B cell (primary cell): ENCODE measurements around the gene MSLN. TPM values are rescaled to one million over a fixed set of nuclear protein-coding genes. Genes with fewer than 3 reads are reported as not detected.

Experiments used
- ATAC-seq: fragments of 200-7000 bp; cut with Tn5 transposase; one replicate; pipeline ENCODE4 v1.10.0; 2021; ENCODE audit warnings: low read depth, mild to moderate bottlenecking, moderate number of reproducible peaks, moderate library complexity
- CTCF ChIA-PET: fragments of 350-600 bp; sonication (Branson Sonifier 250); formaldehyde crosslinking; loops from one replicate; lab custom pipeline; 2021; ENCODE audit warnings: antibody characterized with exemption, inconsistent platforms; lab: Charles Lee
- POLR2A ChIA-PET: fragments of 350-600 bp; sonication (Branson Sonifier 250); formaldehyde crosslinking; loops from one replicate; lab custom pipeline; 2021; ENCODE audit warnings: antibody characterized with exemption; lab: Charles Lee
- DNase-seq: peaks from one replicate; pipeline ENCODE4 v3.0.0; 2013
- H2AFZ ChIP-seq: 2 replicates; pipeline ENCODE4 v1.6.1; 2012; ENCODE audit warnings: mild to moderate bottlenecking, low read depth, low read length; ENCODE audit not compliant: insufficient read depth, poor library complexity, severe bottlenecking
- H3K27ac ChIP-seq, 2 donors: 1 replicate in 1 of 2; 2 replicates in 1 of 2; pipeline ENCODE4 v1.5.1; 2012 to 2013; ENCODE audit warnings: low read length in 2 of 2, mild to moderate bottlenecking in 2 of 2, moderate library complexity in 1 of 2
- H3K27me3 ChIP-seq, 4 experiments: fragments of 200-600 bp in 1 of 4; sonication (generic) in 1 of 4; replicated peaks in 1 of 4; 1 replicate in 2 of 4; 2 replicates in 2 of 4; pipeline versions ENCODE4 v1.6.1 to v1.7.0; 2013 to 2016; ENCODE audit warnings: low read length in 3 of 4, mild to moderate bottlenecking in 2 of 4, mixed read lengths in 1 of 4, moderate library complexity in 1 of 4; ENCODE audit not compliant: insufficient read depth in 4 of 4, control insufficient read depth in 3 of 4; ENCODE audit errors: control extremely low read depth in 1 of 4
- H3K36me3 ChIP-seq, 2 experiments: replicated peaks in 1 of 2; 1 replicate in 1 of 2; 2 replicates in 1 of 2; pipeline versions ENCODE4 v1.6.1 to v1.7.1; 2013; ENCODE audit warnings: low read length in 1 of 2; ENCODE audit not compliant: insufficient read depth in 2 of 2, control insufficient read depth in 1 of 2; ENCODE audit errors: control extremely low read depth in 1 of 2, extremely low read depth in 1 of 2
- H3K4me1 ChIP-seq, 2 donors: fragments of 200-600 bp in 1 of 2; sonication (generic) in 1 of 2; 1 replicate in 1 of 2; 2 replicates in 1 of 2; pipeline versions ENCODE4 v1.5.1 to v1.6.1; 2013 to 2017; ENCODE audit warnings: low read length in 2 of 2; ENCODE audit not compliant: control insufficient read depth in 2 of 2, insufficient read depth in 2 of 2
- H3K4me2 ChIP-seq: replicated peaks from 2 replicates; pipeline ENCODE3; 2012; ENCODE audit warnings: mild to moderate bottlenecking, low read depth, low read length; ENCODE audit not compliant: poor library complexity, severe bottlenecking
- H3K4me3 ChIP-seq, 5 experiments: fragments of 200-600 bp in 1 of 5; sonication (generic) in 1 of 5; 1 replicate in 3 of 5; 2 replicates in 2 of 5; pipeline versions ENCODE4 v1.5.1 to v1.7.0; 2011 to 2016; ENCODE audit warnings: low read length in 4 of 5, mild to moderate bottlenecking in 4 of 5, low read depth in 2 of 5, control low read depth in 1 of 5, moderate library complexity in 1 of 5; ENCODE audit not compliant: insufficient read depth in 1 of 5; ENCODE audit errors: control extremely low read depth in 1 of 5, extremely low read depth in 1 of 5
- H3K79me2 ChIP-seq: fragments of 200-600 bp; sonication (generic); one replicate; pipeline ENCODE4 v1.6.0; 2016; ENCODE audit warnings: low read length; ENCODE audit not compliant: control insufficient read depth, insufficient read depth
- H3K9ac ChIP-seq: fragments of 200-600 bp; sonication (generic); 2 replicates; pipeline ENCODE4 v1.6.1; 2017; ENCODE audit warnings: mild to moderate bottlenecking, low read length, moderate library complexity
- H3K9me3 ChIP-seq, 3 donors: one replicate each; pipeline versions ENCODE4 v1.6.1 to v1.7.1; 2013; ENCODE audit warnings: low read length in 2 of 3; ENCODE audit not compliant: control insufficient read depth in 2 of 3, insufficient read depth in 1 of 3; ENCODE audit errors: control extremely low read depth in 1 of 3
- H4K20me1 ChIP-seq: 2 replicates; pipeline ENCODE4 v1.6.0; 2012; ENCODE audit warnings: mild to moderate bottlenecking, low read length; ENCODE audit not compliant: insufficient read depth, control insufficient read depth, poor library complexity, severe bottlenecking
- H3K27ac Mint-ChIP-seq: one replicate; pipeline ENCODE4 v1.8.0; 2021; ENCODE audit warnings: mixed read lengths
- H3K27me3 Mint-ChIP-seq: one replicate; pipeline ENCODE4 v1.8.0; 2021; ENCODE audit warnings: mixed read lengths
- H3K4me1 Mint-ChIP-seq: one replicate; pipeline ENCODE4 v1.8.0; 2021; ENCODE audit warnings: mixed read lengths
- H3K4me3 Mint-ChIP-seq: one replicate; pipeline ENCODE4 v1.8.0; 2021; ENCODE audit warnings: mixed read lengths
- H3K9me3 Mint-ChIP-seq: one replicate; pipeline ENCODE4 v1.8.0; 2022; ENCODE audit warnings: mixed read lengths; ENCODE audit not compliant: insufficient read depth
- CTCF ChIP-seq: fragments of 200-600 bp; IDR thresholded peaks from one replicate; pipeline ENCODE4 v1.8.0; 2022; ENCODE audit warnings: antibody characterized with exemption, mild to moderate bottlenecking
- EZH2 ChIP-seq: IDR thresholded peaks from 2 replicates; pipeline ENCODE4 v1.6.1; 2012; ENCODE audit warnings: borderline replicate concordance, low read depth, mild to moderate bottlenecking, moderate library complexity, low read length; ENCODE audit not compliant: insufficient read depth, poor library complexity, severe bottlenecking
- WGBS: methylation state at CpG from one replicate; pipeline ENCODE4 v1.1.5; 2013; ENCODE audit warnings: missing lambda C conversion rate; ENCODE audit not compliant: insufficient coverage; 5-methylcytosine and 5-hydroxymethylcytosine counted together
- intact Hi-C: fragments of 100-400 bp; cut with micrococcal nuclease; formaldehyde crosslinking; loops from one replicate; pipeline ENCODE4 v1.10.0; 2022
- polyA plus RNA-seq: library from polyadenylated mRNA; depleted of rRNA; stranded (reverse); fragments of >200 nt; gene quantifications from 2 replicates; pipeline ENCODE4 v1.2.3, GENCODE V29; 2012
- total RNA-seq, 2 donors: library from RNA; stranded (reverse); fragments of 120-200 nt in 1 of 2; gene quantifications; 1 replicate in 1 of 2; 2 replicates in 1 of 2; pipeline versions ENCODE4 v1.2.3 to v1.2.4, GENCODE V29; 2013 to 2022

Gene MSLN
- total and polyA plus RNA-seq, 2 donors (not counting 1 experiment from before 2014, with no cell fraction given) = not detected

GRCh38 chr16:804193-805048, 43.9 kb downstream of the MSLN start:
- no peak for DNase-seq
- H4K20me1 ChIP-seq = no peaks in the 10 kb centered on the region
- H3K9me3 Mint-ChIP-seq = no peaks in the 10 kb centered on the region
- no peaks in the 10 kb centered on the region for H3K9me3 ChIP-seq
- ATAC-seq = no peak
- H3K4me3 ChIP-seq = no peak overlapping the region
- ChIA-PET CTCF (no interaction called here), POLR2A (interaction anchor here (0.6 kb wide), 1 partner anchor 222 kb away, joined by 3 read pairs; no protein-coding TSS in a partner anchor)
- H3K79me2 ChIP-seq = peaks cover 6% of the 10 kb centered on the region
- H3K27ac ChIP-seq = no peak overlapping the region
- H3K4me1 ChIP-seq = peaks cover 15 to 22% of the 10 kb centered on the region in 2 donors
- peaks cover 2% of the 10 kb centered on the region for H3K27me3 Mint-ChIP-seq
- H3K4me3 Mint-ChIP-seq = no peak overlapping the region
- no peaks in the 10 kb centered on the region for H3K36me3 ChIP-seq
- no peak overlapping the region for H3K4me2 ChIP-seq
- intact Hi-C loops = no loop called here
- H3K27me3 ChIP-seq = peaks cover 0 to 34% (median 5%) of the 10 kb centered on the region in 4 experiments
- H2AFZ ChIP-seq = no peak overlapping the region
- WGBS = 85% methylated on average over 33 of the region's 33 CpGs
- TF ChIP-seq EZH2 (no peak), CTCF (no peak)
- no peak overlapping the region for H3K9ac ChIP-seq
- H3K27ac Mint-ChIP-seq = no peak overlapping the region
- peaks cover 8% of the 10 kb centered on the region for H3K4me1 Mint-ChIP-seq

- Histone ChIP-seq H3K27me3 (peaks cover 0 to 26% (median 4%) of the 10 kb centered on the region in 4 experiments), H3K9me3 (no peaks in the 10 kb centered on the region), H3K36me3 (no peaks in the 10 kb centered on the region), H3K4me2 (no peak overlapping the region), H3K79me2 (peaks cover 15% of the 10 kb centered on the region), H3K4me1 (peaks cover 11 to 20% of the 10 kb centered on the region in 2 donors), H2AFZ (no peak overlapping the region), H4K20me1 (no peaks in the 10 kb centered on the region), H3K27ac (no peak overlapping the region), H3K9ac (no peak overlapping the region), H3K4me3 (no peak overlapping the region)
- no peak for TF ChIP-seq CTCF
- TF ChIP-seq EZH2 = no peak
- CTCF ChIA-PET = no interaction called here
- intact Hi-C loops = no loop called here
- WGBS = 91% methylated on average over 17 of the region's 17 CpGs
- ATAC-seq (no peak), DNase-seq (no peak)
- Mint-ChIP-seq H3K9me3 (no peaks in the 10 kb centered on the region), H3K4me3 (no peak overlapping the region), H3K4me1 (peaks cover 8% of the 10 kb centered on the region), H3K27ac (no peak overlapping the region), H3K27me3 (peaks cover 4% of the 10 kb centered on the region)
- POLR2A ChIA-PET = no interaction called here
These were observed 44.9 kb downstream of the MSLN start for GRCh38 chr16:805474-805873.
